GM23338 (cell line): Measurements from ENCODE around the gene SGSM1. TPM values are rescaled to one million over a fixed set of nuclear protein-coding genes. Genes with fewer than 3 reads are reported as not detected.

Experiments
- ATAC-seq: fragments of 200-7000 bp; cut with Tn5 transposase; 3 replicates; pipeline ENCODE4 v1.9.1; 2020
- DNase-seq: peaks from one replicate; pipeline ENCODE4 v3.0.0-alpha.2; 2015; ENCODE audit warnings: low spot score
- H2AFZ ChIP-seq: fragments of 200-600 bp; sonication (generic); 2 replicates; pipeline ENCODE4 v1.8.0; 2016; ENCODE audit warnings: antibody characterized with exemption, mild to moderate bottlenecking, moderate library complexity
- H3F3A ChIP-seq: fragments of 200-600 bp; sonication (generic); replicated peaks from 2 replicates; pipeline ENCODE4 v1.8.0; 2017; ENCODE audit warnings: antibody characterized with exemption, mixed run types, low read depth
- H3K27ac ChIP-seq: fragments of 200-600 bp; sonication (generic); 2 replicates; pipeline ENCODE4 v1.6.1; 2016; ENCODE audit warnings: low read depth
- H3K27me3 ChIP-seq: fragments of 200-600 bp; sonication (generic); 2 replicates; pipeline ENCODE4 v1.8.0; 2016; ENCODE audit warnings: mild to moderate bottlenecking, mixed run types, moderate library complexity; ENCODE audit not compliant: insufficient read depth
- H3K36me3 ChIP-seq: fragments of 200-600 bp; sonication (generic); 2 replicates; pipeline ENCODE4 v1.8.0; 2016; ENCODE audit warnings: mild to moderate bottlenecking; ENCODE audit not compliant: insufficient read depth
- H3K4me1 ChIP-seq: fragments of 200-600 bp; sonication (generic); 2 replicates; pipeline ENCODE4 v1.8.0; 2016; ENCODE audit warnings: mild to moderate bottlenecking, moderate library complexity; ENCODE audit not compliant: insufficient read depth
- H3K4me2 ChIP-seq: fragments of 200-600 bp; sonication (generic); 2 replicates; pipeline ENCODE4 v1.7.1; 2017; ENCODE audit warnings: mixed run types
- H3K4me3 ChIP-seq: fragments of 200-600 bp; sonication (generic); 2 replicates; pipeline ENCODE4 v1.6.1; 2016; ENCODE audit warnings: mixed run types
- H3K79me2 ChIP-seq: fragments of 200-600 bp; sonication (generic); replicated peaks from 2 replicates; pipeline ENCODE4 v1.8.0; 2017; ENCODE audit warnings: mild to moderate bottlenecking; ENCODE audit not compliant: insufficient read depth
- H3K9me2 ChIP-seq: fragments of 200-600 bp; sonication (generic); 2 replicates; pipeline ENCODE4 v1.8.0; 2017; ENCODE audit not compliant: insufficient read depth
- H4K20me1 ChIP-seq: fragments of 200-600 bp; sonication (generic); replicated peaks from 2 replicates; pipeline ENCODE4 v1.8.0; 2017; ENCODE audit warnings: mild to moderate bottlenecking; ENCODE audit not compliant: insufficient read depth
- H3K27ac Mint-ChIP-seq: 2 replicates; pipeline ENCODE4 v1.8.0; 2020; ENCODE audit warnings: inconsistent platforms, mild to moderate bottlenecking, moderate library complexity, mixed read lengths
- H3K27me3 Mint-ChIP-seq: 3 replicates; pipeline ENCODE4 v1.8.0; 2022; ENCODE audit warnings: low read depth, mild to moderate bottlenecking, moderate library complexity, mixed read lengths, inconsistent platforms; ENCODE audit not compliant: insufficient read depth, poor library complexity
- H3K36me3 Mint-ChIP-seq: 3 replicates; pipeline ENCODE4 v1.8.0; 2021; ENCODE audit warnings: low read depth, mild to moderate bottlenecking, inconsistent platforms, moderate library complexity, mixed read lengths
- H3K4me1 Mint-ChIP-seq: 3 replicates; pipeline ENCODE4 v1.8.0; 2020; ENCODE audit warnings: mild to moderate bottlenecking, inconsistent platforms, mixed read lengths
- H3K4me3 Mint-ChIP-seq: 3 replicates; pipeline ENCODE4 v1.8.0; 2021; ENCODE audit warnings: moderate library complexity, mild to moderate bottlenecking, inconsistent platforms, mixed read lengths
- H3K9me3 Mint-ChIP-seq: 3 replicates; pipeline ENCODE4 v1.8.0; 2020; ENCODE audit warnings: moderate library complexity, mild to moderate bottlenecking, inconsistent platforms, mixed read lengths
- CREB1 ChIP-seq: fragments of 250-450 bp; sonication (Bioruptor Pico); IDR thresholded peaks from 2 replicates; pipeline ENCODE4 v1.5.0; 2020; ENCODE audit warnings: low read depth, mild to moderate bottlenecking, moderate library complexity
- ETS1 ChIP-seq: IDR thresholded peaks from 2 replicates; pipeline ENCODE4 v1.6.1; 2016; ENCODE audit warnings: antibody characterized with exemption
- NANOG ChIP-seq: IDR thresholded peaks from 2 replicates; pipeline ENCODE4 v1.6.1; 2016; ENCODE audit warnings: antibody characterized with exemption, borderline replicate concordance
- POLR2AphosphoS5 ChIP-seq: IDR thresholded peaks from 2 replicates; pipeline ENCODE4 v1.6.1; 2016; ENCODE audit warnings: antibody characterized with exemption, low read depth
- REST ChIP-seq: IDR thresholded peaks from one replicate; pipeline ENCODE4 v1.6.1; 2018; ENCODE audit warnings: antibody characterized with exemption; ENCODE audit not compliant: unreplicated experiment
- STAT1 ChIP-seq: IDR thresholded peaks from one replicate; pipeline ENCODE4 v1.6.1; 2016; ENCODE audit warnings: antibody characterized with exemption; ENCODE audit not compliant: unreplicated experiment
- ZNF114 ChIP-seq: fragments of 250-450 bp; sonication (Bioruptor Pico); IDR thresholded peaks from 2 replicates; pipeline ENCODE4 v1.5.0; 2020; ENCODE audit warnings: mild to moderate bottlenecking, moderate library complexity
- ZNF331 ChIP-seq: fragments of 250-450 bp; sonication (Bioruptor Pico); IDR thresholded peaks from 2 replicates; pipeline ENCODE4 v1.5.0; 2020; ENCODE audit warnings: low read depth, mild to moderate bottlenecking, moderate library complexity
- ZNF462 ChIP-seq: fragments of 250-450 bp; sonication (Bioruptor Pico); IDR thresholded peaks from 2 replicates; pipeline ENCODE4 v1.5.0; 2020; ENCODE audit warnings: mild to moderate bottlenecking, moderate library complexity
- polyA plus RNA-seq: library from polyadenylated mRNA; unstranded; fragments of >200 nt; fragmentation: Nextera tagmentation; extraction: Ambion mirVana; gene quantifications from 2 replicates; pipeline ENCODE4 v1.2.1, GENCODE V29; 2016
- total RNA-seq: library from RNA; depleted of rRNA; stranded (reverse); fragments of >200 nt; shearing (Covaris generic); gene quantifications from 2 replicates; pipeline ENCODE4 v1.2.3, GENCODE V29; 2014

Gene SGSM1
- total and polyA plus RNA-seq, 2 experiments from 2014 or later, result 4.7 to 5.4 TPM

- TF ChIP-seq ETS1 (no peak), REST (no peak)
Measured at GRCh38 chr22:24965822-24966626, 160.0 kb downstream of the SGSM1 start (continued).

GRCh38 chr22:24968066-24968561 lies 162.1 kb downstream of the SGSM1 start:
- Mint-ChIP-seq H3K9me3 (no peaks in the 10 kb centered on the region; the same call in 2 of the 3 replicates), H3K27me3 (peaks cover 2% of the 10 kb centered on the region), H3K4me1 (peaks cover 42% of the 10 kb centered on the region), H3K4me3 (no peak overlapping the region), H3K27ac (peak overlapping the region; percentile 92), H3K36me3 (peaks cover 3% of the 10 kb centered on the region; the same call in 2 of the 3 replicates)
- Histone ChIP-seq H3K27me3 (no peaks in the 10 kb centered on the region), H3K79me2 (peaks cover 55% of the 10 kb centered on the region), H4K20me1 (0 out of 2 replicates have a peak, but pooled peaks cover 2% of the 10 kb centered on the region), H3K4me1 (peaks cover 26% of the 10 kb centered on the region), H3K9me2 (no peaks in the 10 kb centered on the region), H3F3A (0 out of 2 replicates have a peak, but pooled peaks cover 3% of the 10 kb centered on the region), H3K4me3 (peak overlapping the region; percentile 16; the same call in 1 of the 2 replicates), H3K4me2 (peak overlapping the region; percentile 53), H2AFZ (no peak overlapping the region), H3K27ac (peak overlapping the region; percentile 92), H3K36me3 (no peaks in the 10 kb centered on the region)
- ATAC-seq (peak; percentile 85), DNase-seq (peak; percentile 96)
- TF ChIP-seq STAT1, result no peak
- no peak for TF ChIP-seq ZNF114 (CRISPR knock-in tag)
- no peak for TF ChIP-seq ZNF331 (CRISPR knock-in tag)
- peak; percentile 14; the same call in 1 of the 2 replicates for TF ChIP-seq NANOG
- no peak for TF ChIP-seq POLR2AphosphoS5
- TF ChIP-seq CREB1 (CRISPR knock-in tag), result peak; percentile 38; the same call in 1 of the 2 replicates
- no peak for TF ChIP-seq ETS1
- peak; percentile 81 for TF ChIP-seq ZNF462 (CRISPR knock-in tag)
